ENCODE results near the gene LARP4B. TPM values are rescaled to one million over a fixed set of nuclear protein-coding genes. Genes with fewer than 3 reads are reported as not detected.

Gene LARP4B
- total RNA-seq, 3 donors from 2014 or later = 97.5 to 155 (median 116) TPM

DNA sequence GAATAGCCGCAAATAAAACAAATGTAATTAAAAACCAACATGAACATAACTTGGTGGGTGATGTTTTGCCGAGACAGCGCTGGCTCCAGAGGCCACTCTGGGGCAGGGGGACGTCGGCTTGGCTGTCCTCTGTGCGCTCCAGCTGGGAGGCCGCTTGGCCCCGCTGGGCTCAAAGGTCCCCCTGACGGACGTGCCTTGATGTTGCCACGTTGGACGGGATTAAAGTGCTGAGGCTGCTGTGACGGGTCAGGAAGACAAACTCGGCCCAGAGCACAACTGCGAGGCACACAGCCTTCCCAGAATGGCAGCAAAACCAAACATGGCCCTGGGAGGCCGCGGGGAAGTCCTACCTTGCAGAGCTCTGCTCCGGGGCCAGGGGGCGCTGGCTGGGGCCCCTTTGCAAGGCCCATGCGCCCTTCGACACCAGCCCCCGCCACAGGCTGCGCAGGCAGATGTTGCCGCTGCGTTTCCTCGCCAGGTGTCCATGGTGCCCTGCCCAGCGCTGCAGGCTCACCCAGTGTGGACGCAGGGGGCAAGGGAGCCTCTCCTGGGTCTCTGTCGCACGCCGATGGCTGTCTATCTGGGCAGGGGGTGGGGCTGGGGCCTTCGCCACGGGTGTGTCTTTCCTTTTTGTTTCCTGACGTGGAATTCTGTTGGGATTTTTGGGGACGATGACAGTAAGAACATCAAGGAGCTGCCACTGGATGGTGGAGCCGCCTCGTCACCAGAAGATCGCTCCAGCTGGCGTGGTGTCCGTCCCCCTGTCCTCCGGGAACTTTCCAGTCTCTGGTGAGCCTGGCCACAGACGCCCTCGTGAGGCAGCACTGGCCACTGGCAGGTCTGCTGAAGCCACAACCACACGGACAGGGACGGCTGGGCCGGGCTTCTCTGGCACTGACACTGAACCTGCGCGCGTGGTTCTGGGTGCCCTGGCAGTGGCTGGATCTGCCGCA is 142.4 kb downstream of the LARP4B start:
- Histone ChIP-seq H3K9me3 (no peaks in the 10 kb centered on the region), H3K4me3 (no peak overlapping the region), H3K36me3 (ENCODE audit: low read depth) (no peaks in the 10 kb centered on the region), H3K4me1 (ENCODE audit: low read depth) (peaks cover 12% of the 10 kb centered on the region)
- TF ChIP-seq, protein P1, sequence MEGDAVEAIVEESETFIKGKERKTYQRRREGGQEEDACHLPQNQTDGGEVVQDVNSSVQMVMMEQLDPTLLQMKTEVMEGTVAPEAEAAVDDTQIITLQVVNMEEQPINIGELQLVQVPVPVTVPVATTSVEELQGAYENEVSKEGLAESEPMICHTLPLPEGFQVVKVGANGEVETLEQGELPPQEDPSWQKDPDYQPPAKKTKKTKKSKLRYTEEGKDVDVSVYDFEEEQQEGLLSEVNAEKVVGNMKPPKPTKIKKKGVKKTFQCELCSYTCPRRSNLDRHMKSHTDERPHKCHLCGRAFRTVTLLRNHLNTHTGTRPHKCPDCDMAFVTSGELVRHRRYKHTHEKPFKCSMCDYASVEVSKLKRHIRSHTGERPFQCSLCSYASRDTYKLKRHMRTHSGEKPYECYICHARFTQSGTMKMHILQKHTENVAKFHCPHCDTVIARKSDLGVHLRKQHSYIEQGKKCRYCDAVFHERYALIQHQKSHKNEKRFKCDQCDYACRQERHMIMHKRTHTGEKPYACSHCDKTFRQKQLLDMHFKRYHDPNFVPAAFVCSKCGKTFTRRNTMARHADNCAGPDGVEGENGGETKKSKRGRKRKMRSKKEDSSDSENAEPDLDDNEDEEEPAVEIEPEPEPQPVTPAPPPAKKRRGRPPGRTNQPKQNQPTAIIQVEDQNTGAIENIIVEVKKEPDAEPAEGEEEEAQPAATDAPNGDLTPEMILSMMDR (IDR thresholded peaks at IDR 0.05) = no peak
- DNase-seq = peak; percentile 75 to 80 (median 79)
- intact Hi-C loops (cut with DNase I, micrococcal nuclease) = no loop called here
- ATAC-seq = peak; percentile 90

DNA sequence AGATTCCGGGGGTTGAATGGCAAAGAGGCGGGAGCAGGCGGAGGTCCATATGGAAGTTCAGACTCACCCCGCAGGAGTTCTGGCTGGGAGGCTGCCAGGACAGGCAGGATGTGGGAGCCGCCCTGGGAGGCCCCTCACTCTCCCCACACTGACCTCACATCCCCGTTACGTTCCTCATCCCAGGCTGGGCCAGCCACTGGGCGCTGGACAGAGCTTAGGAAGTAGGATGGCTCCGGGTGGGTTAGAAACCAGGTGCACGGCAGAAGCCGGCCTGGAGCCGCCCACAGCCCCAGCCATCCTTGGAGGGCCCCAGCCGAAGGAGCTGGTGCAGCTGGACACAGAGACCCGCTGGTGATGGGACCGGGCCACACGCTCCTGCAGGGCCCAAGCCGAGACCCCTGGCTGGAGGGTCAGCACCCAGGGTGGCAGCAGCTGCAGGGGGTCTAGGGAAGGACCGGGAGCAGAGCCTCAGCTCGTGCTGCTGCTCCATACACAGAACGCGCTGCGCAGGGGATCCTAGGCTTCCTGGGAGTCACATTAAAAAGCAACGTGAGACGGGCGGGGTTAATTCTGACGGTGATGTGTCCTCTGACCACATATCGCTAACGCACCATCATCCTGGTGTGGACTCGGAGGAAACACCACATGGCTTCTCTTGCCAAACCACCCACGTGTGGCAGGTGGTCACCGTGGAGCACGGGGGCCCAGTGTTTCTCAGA is 143.4 kb downstream of the LARP4B start:
- H3K36me3 ChIP-seq (ENCODE audit: low read depth) = no peaks in the 10 kb centered on the region
- no peak for ATAC-seq
- no peak overlapping the region for H3K4me3 ChIP-seq
- H3K9me3 ChIP-seq = no peaks in the 10 kb centered on the region
- H3K4me1 ChIP-seq (ENCODE audit: low read depth) = peaks cover 12% of the 10 kb centered on the region
- intact Hi-C loops (cut with DNase I, micrococcal nuclease) = no loop called here
- TF ChIP-seq, protein P1 (IDR thresholded peaks at IDR 0.05) = no peak
- DNase-seq = no peak

DNA sequence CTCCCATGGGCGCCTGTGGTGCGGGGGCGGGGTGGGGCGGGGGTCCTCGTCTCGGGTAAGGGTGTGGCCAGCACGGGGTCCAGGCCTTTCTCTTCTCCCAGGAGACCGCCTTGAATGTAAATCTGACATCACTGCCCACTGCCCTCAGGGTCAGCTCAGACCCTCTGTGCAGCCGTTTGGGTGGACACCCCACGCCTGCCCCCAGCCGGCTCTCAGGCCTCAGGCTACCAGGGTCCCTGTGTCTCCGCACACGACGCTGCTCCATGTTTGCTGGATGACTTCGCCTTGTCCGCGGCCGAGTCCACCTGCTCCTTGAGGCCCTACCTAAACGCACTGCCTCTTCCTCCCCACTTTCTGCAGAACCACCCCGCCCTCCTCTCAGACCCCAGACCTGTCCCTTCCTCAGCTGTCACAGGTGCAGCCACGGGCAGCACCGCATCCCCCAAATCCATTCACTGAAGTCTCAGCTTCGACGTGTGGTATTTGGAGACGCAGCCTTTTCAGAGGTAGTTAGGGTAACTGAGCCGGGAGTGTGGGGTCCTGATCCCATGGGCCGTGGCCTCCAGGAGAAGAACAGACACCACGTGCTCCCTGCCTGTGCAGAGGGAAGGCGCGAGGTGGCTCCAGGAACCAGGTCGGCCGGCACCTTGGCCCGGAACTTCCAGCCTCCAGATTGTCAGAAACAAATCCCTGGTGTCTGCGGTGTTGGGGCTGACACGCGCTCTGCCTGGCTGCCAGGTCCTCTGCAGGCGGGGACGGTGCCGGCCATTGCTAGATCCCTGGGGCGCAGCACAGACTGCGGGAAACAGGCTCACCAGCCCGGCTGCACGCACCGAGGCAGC is 144.7 kb downstream of the LARP4B start:
- Histone ChIP-seq H3K9me3 (no peaks in the 10 kb centered on the region), H3K4me3 (no peak overlapping the region), H3K36me3 (ENCODE audit: low read depth) (no peaks in the 10 kb centered on the region), H3K4me1 (ENCODE audit: low read depth) (peaks cover 12% of the 10 kb centered on the region)
- DNase-seq (no peak), ATAC-seq (no peak)
- intact Hi-C loops (cut with DNase I, micrococcal nuclease) = no loop called here
- TF ChIP-seq, protein P1 (IDR thresholded peaks at IDR 0.05) = no peak

DNA sequence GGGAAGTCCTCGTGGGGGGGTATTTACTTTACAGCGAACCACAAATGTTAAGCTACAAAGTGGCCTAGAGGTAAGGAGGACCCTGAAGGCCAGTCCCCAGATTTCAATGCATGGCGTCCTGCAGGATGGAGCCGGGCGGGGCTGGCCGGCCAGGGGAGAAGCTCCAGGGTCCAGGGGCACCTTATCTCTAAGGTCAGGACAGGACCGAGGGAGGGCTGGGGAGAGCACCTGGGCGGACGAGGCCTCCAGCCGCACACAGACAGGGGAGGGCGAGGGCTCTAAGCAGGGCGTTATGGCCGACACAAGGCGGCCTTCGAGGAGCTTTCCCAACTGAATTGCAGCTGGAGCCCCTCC is 145.7 kb downstream of the LARP4B start:
- ATAC-seq (no peak), DNase-seq (no peak)
- Histone ChIP-seq H3K4me1 (ENCODE audit: low read depth) (peaks cover 12% of the 10 kb centered on the region), H3K36me3 (ENCODE audit: low read depth) (no peaks in the 10 kb centered on the region), H3K9me3 (no peaks in the 10 kb centered on the region), H3K4me3 (no peak overlapping the region)
- TF ChIP-seq, protein P1 (IDR thresholded peaks at IDR 0.05) = no peak
- intact Hi-C loops (cut with DNase I, micrococcal nuclease) = no loop called here

DNA sequence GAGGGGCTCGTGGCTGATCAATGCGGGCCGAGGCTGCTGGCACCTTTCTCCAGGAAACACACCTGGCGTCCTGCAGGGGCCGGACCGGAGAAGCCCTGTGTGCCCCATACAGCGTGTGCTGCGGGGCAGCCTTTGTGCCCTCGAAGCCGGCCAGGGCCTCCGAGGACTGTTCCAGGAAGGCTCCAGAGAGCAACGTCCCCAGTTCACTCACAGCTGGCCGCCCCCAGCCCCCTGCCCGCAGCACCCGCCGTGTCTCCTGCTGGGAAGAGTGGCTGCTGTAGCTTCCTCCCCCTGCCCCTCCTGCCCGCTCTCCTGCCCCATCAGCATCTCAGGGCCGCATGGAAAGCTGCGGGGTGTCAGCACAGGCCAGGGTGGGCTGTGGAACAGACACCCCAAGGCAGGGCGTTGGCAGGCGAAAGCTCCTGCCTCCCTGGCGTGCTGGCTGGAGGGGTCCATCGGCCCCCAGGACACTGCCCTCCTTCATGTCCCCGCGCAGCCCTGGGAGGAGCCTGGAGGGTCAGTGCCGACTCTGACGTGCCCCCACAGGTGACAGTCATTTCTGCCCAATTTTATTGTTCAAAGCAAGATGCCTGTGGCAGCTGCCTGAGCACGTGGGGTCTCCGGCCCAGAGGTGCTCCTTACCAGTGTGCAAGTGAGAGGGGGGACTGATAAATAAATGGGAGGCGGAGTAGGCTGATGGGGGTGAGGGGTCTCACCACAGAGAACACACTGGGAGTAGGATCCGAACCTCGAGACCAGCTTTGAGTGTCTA is 146.2 kb downstream of the LARP4B start:
- no peak overlapping the region for H3K4me3 ChIP-seq
- DNase-seq (no peak), ATAC-seq (peak; percentile 7)
- H3K36me3 ChIP-seq (ENCODE audit: low read depth) = no peaks in the 10 kb centered on the region
- TF ChIP-seq, protein P1 (IDR thresholded peaks at IDR 0.05) = no peak
- H3K9me3 ChIP-seq = no peaks in the 10 kb centered on the region
- intact Hi-C loops (cut with DNase I, micrococcal nuclease) = no loop called here
- H3K4me1 ChIP-seq (ENCODE audit: low read depth) = peaks cover 12% of the 10 kb centered on the region
